ENCODE measurements around the gene PTPN14. TPM values are rescaled to one million over a fixed set of nuclear protein-coding genes. Genes with fewer than 3 reads are reported as not detected.
"Not testable (repeated sequence)": the region's sequence is repeated elsewhere in the genome, so short reads cannot be mapped to it uniquely, and the experiment has no call there.

The PTPN14 gene
- 125 to 174 TPM (median 136 TPM) in 3 replicates for total RNA-seq
- long read RNA-seq, full-length matches to known transcripts = 6 of 16 reads
- long read RNA-seq, partial matches to known transcripts = 2 of 16 reads
- long read RNA-seq, other reads (novel, unspliced or antisense) = 8 of 16 reads

DNA sequence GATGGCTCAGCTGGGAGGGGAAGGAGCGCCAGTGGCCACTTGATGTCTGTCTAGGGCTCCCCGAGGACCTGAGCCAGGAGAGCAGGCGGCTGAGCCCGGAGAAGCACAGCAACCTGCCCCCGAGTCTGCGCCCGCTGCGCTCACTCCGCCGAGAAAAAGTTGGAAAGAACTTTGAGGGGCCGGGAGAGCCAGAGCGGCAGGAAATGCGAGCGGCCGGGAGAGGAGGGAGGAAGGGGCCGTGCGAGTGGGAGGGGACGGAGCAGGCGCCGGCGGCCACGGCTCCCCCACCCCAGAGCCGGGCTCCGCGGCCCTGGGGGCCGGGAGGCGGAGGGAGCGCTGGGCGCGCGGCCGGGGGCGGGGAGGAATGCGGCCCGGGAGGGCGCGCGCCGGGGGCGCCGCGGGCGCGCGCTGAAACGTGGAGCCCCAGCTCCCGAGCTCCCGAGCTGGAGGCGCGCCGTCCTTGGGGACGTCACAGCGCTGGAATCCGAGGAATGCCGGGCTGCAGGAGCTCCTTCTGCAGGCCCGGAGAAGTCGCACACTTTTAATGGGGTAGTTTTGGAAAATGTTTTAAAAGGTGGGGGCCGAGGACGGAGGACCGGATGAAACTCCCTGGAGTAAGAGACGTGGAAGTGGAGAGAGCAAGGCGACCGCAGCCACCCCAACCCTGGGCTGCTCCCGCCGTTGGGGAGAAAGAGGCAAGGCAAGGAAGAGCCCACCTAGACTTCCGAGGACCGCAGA lies at the start of gene PTPN14:
Gene PTPN14 (minus strand): TSS at position 167 of the 738 bp plus-strand sequence. CDS start 86,799 bp downstream, outside the sequence.
- Mint-ChIP-seq H3K9me3 (ENCODE audit: low read depth) (no peaks in the 10 kb centered on the region), H3K4me3 (ENCODE audit: unreplicated experiment) (peak within 1 kb of the TSS; percentile 96), H3K27me3 (ENCODE audit: low read depth) (no peaks in the 10 kb centered on the region), H3K27ac (ENCODE audit: unreplicated experiment) (peak within 1 kb of the TSS; percentile 100), H3K4me1 (ENCODE audit: low read depth) (peaks cover 57% of the 10 kb centered on the region), H3K36me3 (ENCODE audit: low read depth) (no peaks in the 10 kb centered on the region)
- DNase-seq (ENCODE audit: low spot score) = peak; percentile 96
- TF ChIP-seq CTCF (IDR thresholded peaks at IDR 0.05) = peak; percentile 78

DNA sequence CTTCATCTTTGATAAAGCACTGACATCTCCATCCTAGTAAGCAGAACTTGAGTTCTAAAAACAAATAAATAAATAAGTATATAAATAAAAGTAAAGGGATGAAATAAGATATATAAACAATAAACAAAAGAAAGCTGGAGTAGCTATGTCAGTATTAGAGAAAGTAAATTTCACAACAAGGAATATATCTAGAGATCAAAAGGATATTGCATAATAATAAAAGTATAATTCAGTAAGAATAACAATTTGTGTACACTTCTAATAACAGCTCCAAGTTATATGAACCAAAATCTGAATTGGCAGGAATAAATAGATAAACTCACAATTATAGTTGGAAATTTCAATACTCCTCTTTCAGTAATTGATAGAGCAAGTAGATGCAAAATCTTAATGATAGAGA lies 41.8 kb upstream of the PTPN14 start:
- Mint-ChIP-seq H3K4me1 (ENCODE audit: low read depth) (no peaks in the 10 kb centered on the region), H3K27ac (ENCODE audit: unreplicated experiment) (no peak overlapping the region), H3K9me3 (ENCODE audit: low read depth) (no peaks in the 10 kb centered on the region), H3K27me3 (ENCODE audit: low read depth) (no peaks in the 10 kb centered on the region), H3K4me3 (ENCODE audit: unreplicated experiment) (no peak overlapping the region), H3K36me3 (ENCODE audit: low read depth) (no peaks in the 10 kb centered on the region)
- TF ChIP-seq CTCF (IDR thresholded peaks at IDR 0.05) = no peak
- no peak for DNase-seq (ENCODE audit: low spot score)

- not testable (repeated sequence) for H3K27me3 Mint-ChIP-seq (ENCODE audit: low read depth); H3K9me3 Mint-ChIP-seq (ENCODE audit: low read depth); H3K4me1 Mint-ChIP-seq (ENCODE audit: low read depth); H3K36me3 Mint-ChIP-seq (ENCODE audit: low read depth); DNase-seq (ENCODE audit: low spot score); H3K4me3 Mint-ChIP-seq (ENCODE audit: unreplicated experiment); H3K27ac Mint-ChIP-seq (ENCODE audit: unreplicated experiment)
Observed at GRCh38 chr1:214591918-214592317, 40.5 kb upstream of the PTPN14 start.

DNA sequence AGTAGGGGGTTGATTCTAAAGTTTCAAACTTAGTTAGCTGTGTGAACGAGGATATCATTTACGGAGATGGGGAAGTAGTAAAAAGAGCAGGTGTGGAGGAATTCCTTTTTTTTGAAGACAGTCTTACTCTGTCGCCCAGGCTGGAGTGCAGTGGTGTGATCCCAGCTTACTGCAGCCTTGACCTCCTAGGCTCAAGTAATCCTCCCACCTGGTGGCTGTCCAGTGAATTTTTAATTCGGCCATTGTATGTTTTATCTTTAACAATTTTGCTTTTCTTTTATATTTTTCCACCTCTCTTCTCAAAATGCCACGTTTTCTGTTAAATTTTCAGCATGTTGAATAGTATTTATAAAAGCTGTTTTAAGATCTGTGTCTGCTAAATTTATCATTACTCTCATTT lies 39.3 kb upstream of the PTPN14 start:
- no peaks in the 10 kb centered on the region for H3K4me1 Mint-ChIP-seq (ENCODE audit: low read depth)
- no peaks in the 10 kb centered on the region for H3K36me3 Mint-ChIP-seq (ENCODE audit: low read depth)
- TF ChIP-seq CTCF (IDR thresholded peaks at IDR 0.05) = peak; percentile 55
- H3K4me3 Mint-ChIP-seq (ENCODE audit: unreplicated experiment) = no peak overlapping the region
- H3K27ac Mint-ChIP-seq (ENCODE audit: unreplicated experiment) = no peak overlapping the region
- H3K27me3 Mint-ChIP-seq (ENCODE audit: low read depth) = no peaks in the 10 kb centered on the region
- H3K9me3 Mint-ChIP-seq (ENCODE audit: low read depth) = no peaks in the 10 kb centered on the region
- no peak for DNase-seq (ENCODE audit: low spot score)

DNA sequence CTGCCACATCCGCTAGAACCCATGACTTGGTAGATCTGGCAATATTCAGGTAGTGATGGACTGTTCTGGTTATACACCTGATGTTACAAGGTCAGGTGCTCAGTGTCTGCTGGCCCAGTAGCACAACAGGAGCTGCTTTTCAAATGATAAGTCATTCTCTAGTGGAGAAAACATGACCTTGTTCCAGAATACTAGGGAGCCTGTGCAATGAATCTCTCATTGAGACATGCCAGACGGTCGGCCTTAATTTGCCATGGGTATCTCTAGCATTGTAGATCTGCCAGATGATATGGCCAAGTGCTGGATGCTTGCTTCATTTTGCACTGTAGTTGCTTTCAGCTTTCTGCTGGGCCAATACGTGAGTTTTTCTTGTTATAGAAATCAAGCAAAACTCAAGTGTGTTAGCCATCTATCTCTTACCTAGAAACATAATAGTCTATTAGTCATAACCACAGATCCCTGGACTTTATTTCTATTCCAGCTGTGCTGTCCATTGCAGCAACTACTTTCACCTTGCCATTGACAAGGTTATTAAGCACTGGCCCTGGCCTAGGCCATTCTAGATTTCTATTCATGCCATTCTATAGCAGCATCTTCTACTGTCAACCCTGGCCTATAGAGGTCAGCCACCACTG lies 37.7 kb upstream of the PTPN14 start:
- Mint-ChIP-seq H3K27me3 (ENCODE audit: low read depth) (no peaks in the 10 kb centered on the region), H3K4me3 (ENCODE audit: unreplicated experiment) (no peak overlapping the region), H3K36me3 (ENCODE audit: low read depth) (no peaks in the 10 kb centered on the region), H3K27ac (ENCODE audit: unreplicated experiment) (no peak overlapping the region), H3K4me1 (ENCODE audit: low read depth) (peaks cover 10% of the 10 kb centered on the region), H3K9me3 (ENCODE audit: low read depth) (no peaks in the 10 kb centered on the region)
- DNase-seq (ENCODE audit: low spot score) = no peak
- TF ChIP-seq CTCF (IDR thresholded peaks at IDR 0.05) = no peak
